HG02884 (cell line): ENCODE data around the gene AGAP1.

Experiments used
- ATAC-seq: cut with Tn5 transposase; IDR thresholded peaks from one replicate; pipeline ENCODE4 v1.9.1; 2021; ENCODE audit warnings: mild to moderate bottlenecking, moderate library complexity; ENCODE audit not compliant: unreplicated experiment

Gene AGAP1

GRCh38 chr2:235530735-235531134 is 36.9 kb downstream of the AGAP1 start:
- no peak for ATAC-seq

- no peak for ATAC-seq
These were observed 38.5 kb downstream of the AGAP1 start for GRCh38 chr2:235532307-235532706.

- no peak for ATAC-seq
These were observed 39.4 kb downstream of the AGAP1 start for GRCh38 chr2:235533198-235533597.

GRCh38 chr2:235533616-235534385 is 40.0 kb downstream of the AGAP1 start:
- ATAC-seq, result no peak

GRCh38 chr2:235534678-235535422 is 41.0 kb downstream of the AGAP1 start:
- ATAC-seq, result no peak

- ATAC-seq, result no peak
These were observed 41.7 kb downstream of the AGAP1 start for GRCh38 chr2:235535423-235536130.

- no peak for ATAC-seq
These were observed 42.9 kb downstream of the AGAP1 start for GRCh38 chr2:235536711-235537110.

- no peak for ATAC-seq
These were observed 43.3 kb downstream of the AGAP1 start for GRCh38 chr2:235537186-235537585.

- ATAC-seq, result no peak
These were observed 43.7 kb downstream of the AGAP1 start for GRCh38 chr2:235537587-235537986.

- ATAC-seq, result no peak
These were observed 44.3 kb downstream of the AGAP1 start for GRCh38 chr2:235538144-235538639.

GRCh38 chr2:235538981-235539380 is 45.1 kb downstream of the AGAP1 start:
- no peak for ATAC-seq

- no peak for ATAC-seq
These were observed 45.9 kb downstream of the AGAP1 start for GRCh38 chr2:235539773-235540172.

GRCh38 chr2:235541016-235541415 is 47.2 kb downstream of the AGAP1 start:
- no peak for ATAC-seq

- no peak for ATAC-seq
These were observed 48.2 kb downstream of the AGAP1 start for GRCh38 chr2:235541838-235542549.

- no peak for ATAC-seq
These were observed 48.9 kb downstream of the AGAP1 start for GRCh38 chr2:235542733-235543127.

- ATAC-seq, result no peak
These were observed 49.4 kb downstream of the AGAP1 start for GRCh38 chr2:235543128-235543750.

GRCh38 chr2:235543851-235544688 is 50.2 kb downstream of the AGAP1 start:
- ATAC-seq, result no peak

- no peak for ATAC-seq
These were observed 50.8 kb downstream of the AGAP1 start for GRCh38 chr2:235544689-235544969.

GRCh38 chr2:235545339-235546150 is 51.7 kb downstream of the AGAP1 start:
- no peak for ATAC-seq
